NCI-H1105 (cell line): Measurements from ENCODE around the gene SRGAP2C.
"Not testable (repeated sequence)": the region's sequence is repeated elsewhere in the genome, so short reads cannot be mapped to it uniquely, and the experiment has no call there.

Experiments used
- DNase-seq: peaks from one replicate; lab custom pipeline; 2025; lab: John Stamatoyannopoulos, UW

Gene SRGAP2C

GRCh38 chr1:121423956-121424355 is 239.2 kb downstream of the SRGAP2C start:
- not testable (repeated sequence) for DNase-seq

- not testable (repeated sequence) for DNase-seq
Measured at GRCh38 chr1:121433517-121433916, 248.7 kb downstream of the SRGAP2C start.

- DNase-seq, result not testable (repeated sequence)
Measured at GRCh38 chr1:121438862-121439261, 254.1 kb downstream of the SRGAP2C start.

GRCh38 chr1:121440993-121441392 is 256.2 kb downstream of the SRGAP2C start:
- DNase-seq, result no peak
